ENCODE data around the gene ARHGEF17.
A peak's percentile ranks its signal among the peaks of the same experiment; 100 is the strongest.

Gene ARHGEF17

GRCh38 chr11:73383249-73384124 lies 75.4 kb downstream of the ARHGEF17 start:
- DNase-seq: peak; percentile 41

DNA sequence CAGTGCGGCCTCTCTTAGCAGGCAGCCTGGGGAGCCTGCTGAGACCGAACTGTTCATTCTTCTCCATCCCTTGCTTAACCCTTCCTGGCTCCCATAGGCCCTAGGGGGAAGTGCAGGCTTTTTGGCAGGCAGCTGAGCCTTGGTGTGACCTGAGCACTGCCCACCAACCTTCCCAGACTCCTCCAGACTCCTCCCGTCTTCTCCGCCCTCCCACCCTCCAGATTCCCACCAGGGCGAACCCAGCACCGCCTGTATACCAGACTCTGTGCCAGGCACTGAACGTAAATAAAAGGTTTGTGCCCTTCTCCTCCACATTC lies 76.0 kb downstream of the ARHGEF17 start:
- no peak for DNase-seq

DNA sequence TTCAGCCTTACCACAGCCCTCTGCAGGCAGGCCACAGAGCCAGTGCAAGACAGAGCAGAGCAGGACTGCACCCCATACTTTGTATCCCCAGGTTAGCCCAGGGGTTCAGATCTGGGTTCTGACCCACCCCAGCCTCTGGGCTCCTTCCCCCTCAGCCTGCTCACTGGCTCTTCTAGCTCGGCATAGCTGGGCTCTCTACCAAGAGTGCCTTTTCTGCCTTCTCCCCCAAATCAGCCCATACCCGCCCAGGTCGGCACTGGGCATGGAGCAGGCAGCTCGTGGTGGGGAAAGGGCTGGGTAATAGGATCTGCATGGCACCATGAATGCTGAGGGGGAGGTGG lies 76.4 kb downstream of the ARHGEF17 start:
- no peak for DNase-seq

DNA sequence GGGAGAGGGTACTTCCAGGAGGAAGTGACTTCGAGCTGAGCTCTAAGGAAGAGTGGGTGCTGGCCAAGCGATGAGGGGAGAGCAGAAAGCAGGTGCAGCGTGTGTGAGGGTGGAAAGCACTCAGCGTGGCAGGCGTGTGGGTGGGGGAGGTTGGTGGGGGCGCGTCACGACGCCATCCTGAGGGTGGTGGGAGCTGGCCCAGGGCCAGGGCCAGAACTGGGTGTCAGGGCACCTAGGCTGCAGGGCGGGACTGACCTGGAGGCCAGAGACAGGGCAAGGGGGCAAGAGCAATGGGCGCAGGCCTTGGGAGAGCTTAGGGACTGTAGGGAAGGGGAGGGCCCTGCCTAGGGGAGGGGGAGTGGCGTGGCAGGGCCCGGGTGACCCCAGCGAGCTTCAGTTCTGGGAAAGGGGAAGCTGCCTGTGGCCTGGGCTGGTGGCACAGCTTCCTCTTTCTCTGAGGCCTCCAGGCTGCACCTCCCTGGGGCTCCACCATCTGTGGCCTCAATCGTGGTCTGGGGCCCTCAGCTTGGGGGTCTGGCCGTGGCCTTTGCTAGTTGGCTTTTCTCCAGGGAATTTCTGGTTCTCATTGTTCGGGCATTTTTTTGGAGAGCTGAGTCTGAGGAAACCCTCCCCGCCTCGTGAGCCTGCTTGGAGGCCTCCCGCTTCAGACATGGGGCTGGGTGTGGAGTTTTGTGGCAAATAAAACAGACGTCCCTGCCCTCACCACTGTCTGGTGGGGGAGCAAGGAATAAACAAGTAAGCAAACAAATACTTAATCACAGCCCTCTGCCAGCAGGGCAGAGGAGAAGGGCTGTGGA lies 77.0 kb downstream of the ARHGEF17 start:
- DNase-seq: peak; percentile 24

DNA sequence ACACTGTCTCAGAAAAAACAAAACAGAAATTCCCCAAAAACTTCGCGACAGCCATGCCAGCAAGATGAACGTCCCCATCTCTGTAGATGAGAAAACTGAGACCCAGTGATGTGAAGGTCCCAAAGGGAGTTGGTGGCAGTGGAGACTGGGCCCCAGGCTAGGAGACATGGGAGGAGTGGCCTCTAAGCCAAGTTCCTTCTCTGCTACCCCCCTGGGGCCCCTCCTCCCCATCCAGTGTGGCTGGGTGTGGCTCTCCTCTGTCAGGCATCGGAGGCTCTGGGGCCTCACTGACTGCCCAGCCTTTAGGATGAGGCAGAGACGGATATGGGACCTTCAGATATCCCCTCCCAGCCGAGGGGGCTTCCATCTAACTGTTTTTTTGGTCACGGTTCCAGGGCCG lies 77.9 kb downstream of the ARHGEF17 start:
- no peak for DNase-seq

DNA sequence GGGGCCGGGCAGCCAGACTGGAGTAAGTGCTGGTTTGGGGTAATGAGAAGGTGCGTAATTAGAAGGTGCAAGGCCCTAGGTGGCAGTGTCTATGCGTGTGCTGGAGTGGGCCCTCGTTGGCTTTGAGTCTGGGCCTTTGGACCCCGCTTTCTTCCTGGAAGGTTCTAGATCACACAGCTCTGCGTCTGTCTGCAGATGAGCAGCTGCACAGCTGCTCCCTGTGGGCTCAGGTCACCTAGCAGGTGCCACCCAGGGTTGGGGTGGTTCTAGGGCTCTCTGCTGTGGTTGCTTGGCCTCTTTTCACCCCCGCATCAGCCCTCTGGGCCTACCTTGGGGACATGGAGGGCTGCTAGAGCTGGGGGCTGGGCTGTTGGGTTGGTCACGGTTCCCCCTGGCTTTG lies 78.5 kb downstream of the ARHGEF17 start:
- no peak for DNase-seq

DNA sequence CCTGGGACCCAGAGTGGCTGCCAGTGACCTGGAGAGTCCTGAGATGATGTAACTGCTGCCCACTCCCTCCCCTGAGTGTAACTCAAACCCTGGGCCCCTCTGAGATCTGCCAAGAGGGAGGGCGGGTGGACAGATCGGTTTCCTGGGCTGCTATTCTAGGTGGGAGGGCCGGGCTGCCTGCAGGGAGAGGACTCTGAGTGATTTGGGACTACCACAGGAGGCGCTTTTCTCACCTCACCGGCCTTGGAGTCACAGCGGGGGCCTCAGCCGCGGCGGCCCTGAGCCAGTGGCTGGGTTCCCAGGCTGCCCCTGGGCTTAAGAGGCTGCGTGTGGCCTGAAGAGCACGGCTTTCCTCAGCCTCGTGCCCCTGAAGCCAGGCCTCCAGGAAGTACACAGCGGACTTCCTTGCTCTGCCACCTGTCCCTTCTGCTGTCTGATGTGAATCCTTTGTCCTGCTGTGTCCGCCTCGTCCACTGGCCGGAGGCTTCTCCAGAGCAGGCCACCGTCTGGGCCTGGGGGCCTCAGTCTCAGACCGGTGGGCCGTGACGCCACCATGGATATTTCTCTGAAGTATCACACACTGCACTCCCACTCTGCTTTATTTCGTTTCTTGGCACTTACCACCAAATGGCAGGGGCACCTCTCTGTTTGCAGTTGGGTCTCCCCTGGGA lies 79.7 kb downstream of the ARHGEF17 start:
- DNase-seq: no peak

DNA sequence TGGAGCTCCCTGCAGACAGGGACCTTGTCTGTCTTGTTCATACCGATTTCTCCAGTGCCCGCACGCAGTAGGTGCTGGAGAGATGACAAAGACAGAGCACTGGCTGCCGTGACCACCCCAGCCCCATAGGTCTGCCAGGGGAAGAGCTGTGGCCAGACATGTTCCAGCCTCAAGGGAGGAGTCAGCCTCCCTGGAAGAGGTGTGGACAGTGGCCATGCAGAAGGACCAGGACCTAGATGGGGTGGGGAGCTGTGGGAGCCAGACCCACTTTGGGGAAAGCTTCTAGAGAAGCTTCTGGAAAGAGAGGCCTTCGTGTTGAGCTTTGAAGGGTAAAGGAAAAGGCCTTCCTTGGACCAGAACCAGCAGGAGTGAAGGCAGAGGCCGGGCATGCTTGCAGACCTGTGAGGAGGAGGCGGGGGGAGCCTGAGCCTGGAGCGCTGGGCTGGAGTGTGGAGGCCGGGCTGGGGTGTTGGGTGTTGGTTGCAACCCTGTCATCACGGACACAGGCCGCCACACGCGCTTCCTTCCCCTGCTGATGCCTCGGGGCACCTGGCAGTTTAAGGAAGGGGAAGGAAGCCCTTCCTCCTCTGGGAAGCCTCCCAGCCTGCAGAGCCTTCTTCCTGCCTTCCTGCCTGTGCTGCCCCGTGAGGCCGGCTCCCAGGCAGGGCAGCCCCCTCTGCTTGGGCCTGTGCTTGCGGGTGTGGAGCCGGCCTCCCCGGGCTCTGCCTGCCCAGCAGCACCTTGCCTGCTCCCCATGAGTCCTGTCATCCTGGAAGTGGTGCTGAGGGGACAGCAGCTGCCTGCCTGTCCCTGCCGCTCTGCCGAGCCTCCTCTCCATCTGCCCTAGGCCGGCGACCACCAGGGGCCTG lies 80.4 kb downstream of the ARHGEF17 start:
- no peak for DNase-seq

- DNase-seq: no peak
Observed at GRCh38 chr11:73389134-73389525, 81.1 kb downstream of the ARHGEF17 start.

- DNase-seq: no peak
Observed at GRCh38 chr11:73389916-73390315, 81.8 kb downstream of the ARHGEF17 start.

GRCh38 chr11:73390601-73391565 lies 82.8 kb downstream of the ARHGEF17 start:
- no peak for DNase-seq

GRCh38 chr11:73391665-73392064 lies 83.6 kb downstream of the ARHGEF17 start:
- DNase-seq: no peak

DNA sequence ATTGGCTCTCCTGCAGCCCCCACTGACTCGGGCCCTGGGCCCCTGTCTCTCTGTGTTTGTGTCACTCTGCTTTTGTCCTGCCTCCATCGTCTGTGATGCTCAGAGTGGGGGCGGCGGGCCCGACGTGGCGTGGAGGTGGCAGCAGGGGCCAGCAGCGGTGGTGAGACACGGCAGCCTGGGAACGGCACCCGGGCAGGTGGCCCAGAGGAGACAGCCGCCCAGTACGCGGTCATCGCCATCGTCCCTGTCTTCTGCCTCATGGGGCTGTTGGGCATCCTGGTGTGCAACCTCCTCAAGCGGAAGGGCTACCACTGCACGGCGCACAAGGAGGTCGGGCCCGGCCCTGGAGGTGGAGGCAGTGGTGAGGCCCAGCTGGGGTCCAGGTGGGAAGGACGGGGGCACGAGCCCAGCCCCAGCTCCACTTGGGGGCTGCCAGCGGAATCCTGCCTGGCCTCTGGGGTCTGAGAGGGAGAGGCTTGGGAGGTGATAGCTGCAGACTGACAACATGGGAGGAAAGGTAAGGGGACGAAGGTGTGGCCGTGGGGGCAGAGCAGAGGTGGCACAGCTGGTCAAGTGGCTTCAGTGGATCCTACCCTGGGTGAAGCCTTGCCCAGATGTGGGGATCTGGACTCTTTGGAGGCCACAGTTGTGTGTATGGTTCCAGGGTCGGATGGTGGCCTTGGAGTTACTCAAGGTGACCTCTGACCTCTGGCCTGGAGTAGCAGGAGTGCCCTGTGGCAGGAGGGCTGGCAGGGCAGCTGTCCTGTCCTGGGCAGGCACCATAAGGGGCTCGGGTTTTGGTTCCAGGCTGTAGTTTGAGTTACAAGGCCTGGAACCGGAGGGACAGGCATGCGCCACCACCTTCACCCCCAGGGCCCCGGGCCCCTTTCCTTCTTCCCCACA lies 84.3 kb downstream of the ARHGEF17 start:
- no peak for DNase-seq

- DNase-seq: no peak
Observed at GRCh38 chr11:73393011-73393380, 84.9 kb downstream of the ARHGEF17 start.

GRCh38 chr11:73393479-73394415 lies 85.7 kb downstream of the ARHGEF17 start:
- DNase-seq: peak; percentile 48

- DNase-seq: no peak
Observed at GRCh38 chr11:73394416-73395296, 86.6 kb downstream of the ARHGEF17 start.

DNA sequence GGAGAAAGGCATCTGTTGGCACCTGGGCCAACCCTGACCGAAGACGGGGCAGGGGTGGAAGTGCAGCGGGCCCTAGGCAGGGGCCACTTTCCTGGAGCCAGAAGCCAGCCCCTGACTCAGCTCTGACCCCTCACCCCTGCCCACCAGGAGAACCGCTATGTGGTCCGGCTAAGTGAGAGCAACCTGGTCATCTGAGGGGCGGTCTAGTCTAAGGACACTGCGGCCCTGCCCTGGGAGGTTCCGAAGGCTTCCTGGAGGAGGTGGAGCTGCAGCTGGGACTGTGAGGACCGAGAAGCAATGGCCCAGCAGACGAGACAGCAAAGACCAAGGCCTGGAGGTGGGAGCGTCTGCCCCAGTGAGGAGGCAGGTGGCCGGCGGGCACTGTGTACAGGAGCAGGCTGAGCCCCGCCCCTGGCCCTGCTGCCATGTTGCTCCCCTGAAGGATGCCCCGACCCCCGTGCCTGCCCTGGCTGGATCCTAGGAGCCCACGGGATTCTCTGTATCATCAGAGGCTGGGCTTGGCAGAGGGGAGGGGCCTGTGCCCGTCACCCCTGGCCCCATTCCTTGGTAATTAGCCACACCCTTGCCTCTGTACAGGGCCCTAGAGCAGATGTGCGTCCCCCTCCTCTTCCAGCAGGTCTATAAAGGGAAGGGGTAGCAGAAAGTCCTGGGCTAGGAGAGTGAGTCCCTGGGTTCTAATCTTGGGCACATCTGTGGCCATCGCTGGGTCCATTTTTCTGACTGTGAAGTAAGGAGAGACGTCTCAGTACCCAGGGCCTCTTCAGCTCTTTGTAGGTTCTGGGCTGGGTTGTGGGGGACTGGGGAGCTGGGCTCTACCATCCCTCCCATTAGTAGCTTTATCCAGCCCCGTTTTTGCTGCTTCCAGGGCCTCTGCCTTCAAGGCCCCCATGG lies 87.5 kb downstream of the ARHGEF17 start:
- DNase-seq: no peak
